ENCODE data around the gene TXNDC2.
"Not testable (repeated sequence)": the region's sequence is repeated elsewhere in the genome, so short reads cannot be mapped to it uniquely, and the experiment has no call there.

Gene TXNDC2

DNA sequence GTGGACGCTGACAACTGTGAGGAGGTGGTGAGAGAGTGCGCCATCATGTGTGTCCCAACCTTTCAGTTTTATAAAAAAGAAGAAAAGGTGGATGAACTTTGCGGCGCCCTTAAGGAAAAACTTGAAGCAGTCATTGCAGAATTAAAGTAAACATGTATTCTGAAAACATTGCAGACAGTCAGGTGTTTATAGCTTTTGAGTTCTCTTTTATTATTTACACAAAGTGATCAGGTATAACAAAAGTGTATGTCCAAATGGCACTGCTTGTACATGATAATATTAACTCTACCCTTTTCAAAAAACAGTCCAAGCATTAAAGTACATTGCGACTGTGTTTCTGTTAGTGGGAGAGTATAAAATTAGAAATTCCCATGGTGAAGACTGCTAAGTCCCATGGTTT is 2.2 kb downstream of the TXNDC2 start:
- DNase-seq, result no peak
- no peaks in the 10 kb centered on the region for H3K9me3 ChIP-seq (replicated peaks; ENCODE audit: insufficient read depth, low read length)
- H4K20me1 ChIP-seq (ENCODE audit: insufficient read depth, low read length), result no peaks in the 10 kb centered on the region
- H3K4me3 ChIP-seq (ENCODE audit: low read length), result no peak overlapping the region
- no peaks in the 10 kb centered on the region for H3K27me3 ChIP-seq (replicated peaks; ENCODE audit: insufficient read depth, low read length)
- no peak overlapping the region for H3K4me2 ChIP-seq (ENCODE audit: low read depth, low read length)
- no peaks in the 10 kb centered on the region for H3K79me2 ChIP-seq (ENCODE audit: low read length)
- H3K36me3 ChIP-seq (replicated peaks; ENCODE audit: insufficient read depth, low read length), result no peaks in the 10 kb centered on the region
- no peaks in the 10 kb centered on the region for H3F3A ChIP-seq (ENCODE audit: insufficient read depth, low read length)
- no peaks in the 10 kb centered on the region for H3K4me1 ChIP-seq (ENCODE audit: low read length)
- H2AFZ ChIP-seq (ENCODE audit: low read length), result no peak overlapping the region
- no peaks in the 10 kb centered on the region for H3K9me2 ChIP-seq (replicated peaks; ENCODE audit: insufficient read depth, low read length)
- H3K9ac ChIP-seq (ENCODE audit: low read length), result no peak overlapping the region
- no peak overlapping the region for H3K27ac ChIP-seq (ENCODE audit: low read length)
- TF ChIP-seq EZH2phosphoT487 (IDR thresholded peaks at IDR 0.05; ENCODE audit: low read length), result no peak
- no peak for TF ChIP-seq CTCF (IDR thresholded peaks at IDR 0.05; ENCODE audit: low read length)
- no peak for TF ChIP-seq EZH2 (optimal IDR thresholded peaks at IDR 0.05; ENCODE audit: low read depth, low read length)

DNA sequence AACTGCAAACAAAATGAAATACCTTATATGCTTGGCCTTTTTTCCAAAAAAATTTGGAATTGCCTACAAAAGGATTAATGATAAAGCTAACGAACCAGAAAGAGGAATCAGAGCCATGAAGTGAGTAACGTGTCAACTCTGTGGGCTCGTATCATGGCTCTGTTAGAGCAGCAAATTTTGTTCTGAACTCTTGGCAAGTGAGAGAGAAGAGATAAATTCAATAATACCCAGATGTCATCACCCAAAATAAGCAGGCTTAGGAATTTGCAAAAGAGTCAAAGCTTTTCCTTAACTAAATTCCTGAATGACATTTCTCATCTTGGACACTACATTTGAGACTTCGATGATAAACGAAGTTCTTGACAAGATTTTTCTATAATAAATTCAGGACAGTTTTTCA is 4.4 kb downstream of the TXNDC2 start:
- no peaks in the 10 kb centered on the region for H3K79me2 ChIP-seq (ENCODE audit: low read length)
- H2AFZ ChIP-seq (ENCODE audit: low read length), result no peak overlapping the region
- no peaks in the 10 kb centered on the region for H3F3A ChIP-seq (ENCODE audit: insufficient read depth, low read length)
- H3K4me2 ChIP-seq (ENCODE audit: low read depth, low read length), result no peak overlapping the region
- no peak for DNase-seq
- H3K9me2 ChIP-seq (replicated peaks; ENCODE audit: insufficient read depth, low read length), result no peaks in the 10 kb centered on the region
- TF ChIP-seq CTCF (IDR thresholded peaks at IDR 0.05; ENCODE audit: low read length) (no peak), EZH2phosphoT487 (IDR thresholded peaks at IDR 0.05; ENCODE audit: low read length) (no peak), EZH2 (optimal IDR thresholded peaks at IDR 0.05; ENCODE audit: low read depth, low read length) (no peak)
- no peak overlapping the region for H3K4me3 ChIP-seq (ENCODE audit: low read length)
- no peak overlapping the region for H3K27ac ChIP-seq (ENCODE audit: low read length)
- H4K20me1 ChIP-seq (ENCODE audit: insufficient read depth, low read length), result no peaks in the 10 kb centered on the region
- H3K9ac ChIP-seq (ENCODE audit: low read length), result no peak overlapping the region
- H3K27me3 ChIP-seq (replicated peaks; ENCODE audit: insufficient read depth, low read length), result no peaks in the 10 kb centered on the region
- no peaks in the 10 kb centered on the region for H3K9me3 ChIP-seq (replicated peaks; ENCODE audit: insufficient read depth, low read length)
- H3K36me3 ChIP-seq (replicated peaks; ENCODE audit: insufficient read depth, low read length), result no peaks in the 10 kb centered on the region
- no peaks in the 10 kb centered on the region for H3K4me1 ChIP-seq (ENCODE audit: low read length)

GRCh38 chr18:9890957-9891356 is 5.2 kb downstream of the TXNDC2 start:
- Histone ChIP-seq H3K4me2 (ENCODE audit: low read depth, low read length) (no peak overlapping the region), H3K79me2 (ENCODE audit: low read length) (no peaks in the 10 kb centered on the region), H3K9me2 (replicated peaks; ENCODE audit: insufficient read depth, low read length) (no peaks in the 10 kb centered on the region), H3K27me3 (replicated peaks; ENCODE audit: insufficient read depth, low read length) (no peaks in the 10 kb centered on the region), H3F3A (ENCODE audit: insufficient read depth, low read length) (no peaks in the 10 kb centered on the region), H2AFZ (ENCODE audit: low read length) (no peak overlapping the region), H4K20me1 (ENCODE audit: insufficient read depth, low read length) (no peaks in the 10 kb centered on the region), H3K36me3 (replicated peaks; ENCODE audit: insufficient read depth, low read length) (no peaks in the 10 kb centered on the region), H3K27ac (ENCODE audit: low read length) (no peak overlapping the region), H3K4me3 (ENCODE audit: low read length) (no peak overlapping the region), H3K9me3 (replicated peaks; ENCODE audit: insufficient read depth, low read length) (no peaks in the 10 kb centered on the region), H3K4me1 (ENCODE audit: low read length) (no peaks in the 10 kb centered on the region), H3K9ac (ENCODE audit: low read length) (no peak overlapping the region)
- TF ChIP-seq CTCF (IDR thresholded peaks at IDR 0.05; ENCODE audit: low read length), result no peak
- TF ChIP-seq EZH2 (optimal IDR thresholded peaks at IDR 0.05; ENCODE audit: low read depth, low read length), result no peak
- no peak for TF ChIP-seq EZH2phosphoT487 (IDR thresholded peaks at IDR 0.05; ENCODE audit: low read length)
- DNase-seq, result no peak

DNA sequence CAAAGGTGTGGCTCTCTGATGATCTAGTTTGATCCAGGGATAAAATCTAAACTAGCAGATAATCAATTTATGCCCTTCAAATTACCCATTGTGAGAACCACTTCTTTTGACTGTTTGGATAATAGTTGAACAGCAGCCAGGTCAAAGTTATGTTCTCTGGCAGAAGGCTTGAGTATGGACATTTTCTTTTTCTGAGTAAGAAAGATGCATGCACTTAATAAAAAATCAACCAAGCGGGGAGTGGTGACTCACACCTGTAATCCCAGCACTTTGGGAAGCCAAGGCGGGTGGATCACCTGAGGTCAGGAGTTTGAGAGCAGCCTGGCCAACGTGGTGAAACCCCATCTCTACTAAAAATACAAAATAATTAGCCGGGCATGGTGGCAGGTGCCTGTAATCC is 5.7 kb downstream of the TXNDC2 start:
- not testable (repeated sequence) for H3K4me2 ChIP-seq (ENCODE audit: low read depth, low read length); H3K9ac ChIP-seq (ENCODE audit: low read length); H3K9me2 ChIP-seq (replicated peaks; ENCODE audit: insufficient read depth, low read length); H3K27ac ChIP-seq (ENCODE audit: low read length); H3K79me2 ChIP-seq (ENCODE audit: low read length); H3K27me3 ChIP-seq (replicated peaks; ENCODE audit: insufficient read depth, low read length); H3K9me3 ChIP-seq (replicated peaks; ENCODE audit: insufficient read depth, low read length); H4K20me1 ChIP-seq (ENCODE audit: insufficient read depth, low read length); H3K36me3 ChIP-seq (replicated peaks; ENCODE audit: insufficient read depth, low read length); DNase-seq; H3F3A ChIP-seq (ENCODE audit: insufficient read depth, low read length); H2AFZ ChIP-seq (ENCODE audit: low read length); H3K4me1 ChIP-seq (ENCODE audit: low read length); H3K4me3 ChIP-seq (ENCODE audit: low read length)
